Pancreas (tissue), 10 donors: ENCODE results near the gene ETS1. TPM values are rescaled to one million over a fixed set of nuclear protein-coding genes. Genes with fewer than 3 reads are reported as not detected.
A peak's percentile ranks its signal among the peaks of the same experiment; 100 is the strongest.

Experiments
- ATAC-seq, 4 donors: fragments of 200-7000 bp; cut with Tn5 transposase; one replicate each; pipeline versions ENCODE4 v1.8.0 to v1.9.1; 2020; ENCODE audit warnings: mild to moderate bottlenecking in 4 of 4, moderate library complexity in 4 of 4
- DNase-seq, 6 donors: peaks; one replicate each; pipeline ENCODE4 v3.0.0-alpha.2; 2020
- FAIRE-seq: peaks from 2 replicates; lab custom pipeline; 2012; peaks lifted over from hg19 to GRCh38; lab: Jason Lieb, UNC
- H3K27ac ChIP-seq, 4 donors: fragments of 200-600 bp; sonication (generic); 1 replicate in 3 of 4; 2 replicates in 1 of 4; pipeline versions ENCODE4 v1.5.0 to v1.8.0; 2020
- H3K27me3 ChIP-seq, 4 donors: fragments of 200-600 bp; one replicate each; pipeline ENCODE4 v1.8.0; 2021
- H3K36me3 ChIP-seq, 3 donors: fragments of 200-600 bp; sonication (generic) in 1 of 3; one replicate each; pipeline versions ENCODE4 v1.5.0 to v1.8.0; 2020 to 2021
- H3K4me1 ChIP-seq, 3 donors: fragments of 200-600 bp; one replicate each; pipeline ENCODE4 v1.8.0; 2021
- H3K4me3 ChIP-seq, 4 donors: fragments of 200-600 bp; sonication (generic) in 2 of 4; one replicate each; pipeline versions ENCODE4 v1.5.0 to v1.8.0; 2020 to 2021
- H3K9me3 ChIP-seq, 4 donors: fragments of 200-600 bp; one replicate each; pipeline ENCODE4 v1.8.0; 2021
- WGBS, 2 donors: extraction: QIAGEN DNeasy Blood & Tissue Kit; methylation state at CpG; one replicate each; pipeline ENCODE4 v1.1.7; 2013; 5-methylcytosine and 5-hydroxymethylcytosine counted together
- intact Hi-C, 3 donors: fragments of 100-400 bp; cut with DNase I; formaldehyde crosslinking; loops; one replicate each; pipeline versions ENCODE4 v1.11.1 to v1.14.2; 2022
- polyA plus RNA-seq, 2 donors: library from polyadenylated mRNA; stranded (reverse); fragments of 200-250 nt; gene quantifications; one replicate each; pipeline ENCODE4 v1.2.3, GENCODE V29; 2013
- total RNA-seq, 6 donors: library from RNA; stranded (reverse); fragmentation: NEBNext Ultra II Directional in 4 of 6; extraction: Animal tissue kit (Norgen Biotek cat#: 25700) in 4 of 6; gene quantifications; one replicate each; pipeline versions ENCODE4 v1.2.1 to v1.2.4, GENCODE V29; 2021 to 2023
- TF ChIP-seq, protein P1 (sequence below), 4 donors: fragments of 200-600 bp; sonication (generic) in 3 of 4; IDR thresholded peaks; one replicate each; pipeline versions ENCODE4 v1.5.0 to v1.8.0; 2021; ENCODE audit warnings: antibody characterized with exemption in 4 of 4
- donor health status: healthy with polysubstance abuse.
- donor health status: DM: no; HTN: no; CAD: no; lungs with moderate emphysema.
- donor health status: DM: no; HTN: no; CAD: no.
- donor health status: control.
- donor health status: control.
- donor health status: Bipolar disorder and iron deficiency.
- donor health status: DM: yes; HTN: yes; CAD: no.
- donor health status: DM: no; HTN: no; CAD: no.
- donor health status: DM: no; HTN: no; CAD: no.
- donor health status: DM: yes; HTN: yes; CAD: no.

Gene ETS1
- total and polyA plus RNA-seq, 8 donors, result 5.4 to 26.6 (median 13.0) TPM

DNA sequence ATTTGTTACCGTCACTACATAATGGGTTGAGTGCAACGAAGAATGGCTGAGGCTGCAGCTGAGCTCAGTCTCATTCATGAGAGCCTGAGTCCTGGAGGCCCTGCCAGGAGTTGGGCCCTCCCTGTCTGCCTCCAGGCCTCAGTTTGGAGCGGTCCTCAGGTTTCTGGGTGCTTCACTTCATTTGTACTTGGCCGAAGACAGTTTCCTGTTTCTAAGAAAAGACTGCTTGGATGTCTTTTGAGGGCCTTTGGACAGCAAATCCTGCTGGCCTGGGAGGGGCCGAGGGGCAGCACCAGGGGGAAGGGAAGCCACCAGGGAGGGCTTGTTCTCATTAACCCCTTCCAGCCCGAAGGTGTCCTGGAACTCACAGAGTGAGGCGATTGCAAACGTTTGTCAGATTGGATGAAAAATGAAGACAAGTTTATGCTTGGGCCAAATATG is 163.1 kb downstream of the ETS1 start:
- Histone ChIP-seq H3K36me3 (no peaks in the 10 kb centered on the region), H3K27me3 (no peaks in the 10 kb centered on the region), H3K4me3 (no peak overlapping the region), H3K4me1 (peaks cover 0 to 16% (median 0%) of the 10 kb centered on the region in 3 donors), H3K9me3 (no peaks in the 10 kb centered on the region), H3K27ac (peak overlapping the region in 1 of 4 donors; percentile 45)
- FAIRE-seq (no peak), ATAC-seq (peak in 1 of 4 donors; percentile 27), DNase-seq (peak in 1 of 6 donors; percentile 10)
- intact Hi-C loops, result no loop called here
- TF ChIP-seq, protein P1, sequence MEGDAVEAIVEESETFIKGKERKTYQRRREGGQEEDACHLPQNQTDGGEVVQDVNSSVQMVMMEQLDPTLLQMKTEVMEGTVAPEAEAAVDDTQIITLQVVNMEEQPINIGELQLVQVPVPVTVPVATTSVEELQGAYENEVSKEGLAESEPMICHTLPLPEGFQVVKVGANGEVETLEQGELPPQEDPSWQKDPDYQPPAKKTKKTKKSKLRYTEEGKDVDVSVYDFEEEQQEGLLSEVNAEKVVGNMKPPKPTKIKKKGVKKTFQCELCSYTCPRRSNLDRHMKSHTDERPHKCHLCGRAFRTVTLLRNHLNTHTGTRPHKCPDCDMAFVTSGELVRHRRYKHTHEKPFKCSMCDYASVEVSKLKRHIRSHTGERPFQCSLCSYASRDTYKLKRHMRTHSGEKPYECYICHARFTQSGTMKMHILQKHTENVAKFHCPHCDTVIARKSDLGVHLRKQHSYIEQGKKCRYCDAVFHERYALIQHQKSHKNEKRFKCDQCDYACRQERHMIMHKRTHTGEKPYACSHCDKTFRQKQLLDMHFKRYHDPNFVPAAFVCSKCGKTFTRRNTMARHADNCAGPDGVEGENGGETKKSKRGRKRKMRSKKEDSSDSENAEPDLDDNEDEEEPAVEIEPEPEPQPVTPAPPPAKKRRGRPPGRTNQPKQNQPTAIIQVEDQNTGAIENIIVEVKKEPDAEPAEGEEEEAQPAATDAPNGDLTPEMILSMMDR (IDR thresholded peaks at IDR 0.05), result no peak
- 53 to 57% methylated on average over 8 of the region's 8 CpGs for WGBS, 2 donors

DNA sequence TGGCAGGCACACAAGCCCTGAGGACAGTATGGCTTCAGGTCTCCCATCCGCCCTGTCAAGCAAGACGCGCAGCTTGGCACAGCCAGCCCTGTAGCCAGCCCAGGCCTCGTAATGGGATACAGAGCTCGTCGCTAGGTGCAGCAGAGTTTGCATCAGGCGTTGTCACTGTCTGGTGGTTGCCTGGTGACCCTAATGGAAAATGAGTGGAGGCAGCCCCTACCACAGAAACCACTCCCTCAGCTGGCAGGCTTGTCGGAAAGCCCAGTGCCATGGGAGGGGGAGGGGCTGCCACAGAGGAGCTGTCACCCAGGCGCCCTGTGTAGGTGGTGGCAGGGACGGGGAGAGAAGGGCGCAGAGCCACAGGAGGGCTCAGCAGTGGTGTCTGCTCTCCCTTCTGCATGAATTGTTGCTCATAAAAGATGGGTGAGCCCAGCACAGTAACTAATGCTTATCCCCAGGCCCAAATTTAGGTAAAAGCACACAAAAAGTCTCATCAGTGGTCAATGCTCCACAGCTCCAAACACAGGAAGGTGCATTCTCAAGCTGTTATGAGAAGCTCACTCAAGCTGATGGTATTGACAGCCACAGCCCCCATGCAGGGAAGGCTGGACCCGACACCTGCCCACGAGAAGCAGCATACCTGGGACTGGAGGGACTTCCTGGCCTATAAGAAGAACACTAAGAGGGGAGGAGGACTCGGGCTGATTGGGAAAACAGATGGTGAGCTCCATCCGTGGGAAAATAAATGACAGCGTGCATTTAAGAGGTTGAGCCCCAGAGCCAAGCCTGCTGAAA is 164.6 kb downstream of the ETS1 start:
- 84 to 88% methylated on average over 16 of the region's 16 CpGs for WGBS, 2 donors
- intact Hi-C loops, result no loop called here
- Histone ChIP-seq H3K36me3 (no peaks in the 10 kb centered on the region), H3K9me3 (no peaks in the 10 kb centered on the region), H3K4me3 (no peak overlapping the region), H3K27ac (peak overlapping the region in 1 of 4 donors; percentile 8), H3K4me1 (peaks cover 0 to 16% (median 0%) of the 10 kb centered on the region in 3 donors), H3K27me3 (no peaks in the 10 kb centered on the region)
- TF ChIP-seq, protein P1 (IDR thresholded peaks at IDR 0.05), result no peak
- ATAC-seq, result peak in 3 of 4 donors; percentile 34 to 83 (median 74)
- DNase-seq, result peak in 4 of 6 donors; percentile 10 to 53 (median 36)
- FAIRE-seq, result no peak

DNA sequence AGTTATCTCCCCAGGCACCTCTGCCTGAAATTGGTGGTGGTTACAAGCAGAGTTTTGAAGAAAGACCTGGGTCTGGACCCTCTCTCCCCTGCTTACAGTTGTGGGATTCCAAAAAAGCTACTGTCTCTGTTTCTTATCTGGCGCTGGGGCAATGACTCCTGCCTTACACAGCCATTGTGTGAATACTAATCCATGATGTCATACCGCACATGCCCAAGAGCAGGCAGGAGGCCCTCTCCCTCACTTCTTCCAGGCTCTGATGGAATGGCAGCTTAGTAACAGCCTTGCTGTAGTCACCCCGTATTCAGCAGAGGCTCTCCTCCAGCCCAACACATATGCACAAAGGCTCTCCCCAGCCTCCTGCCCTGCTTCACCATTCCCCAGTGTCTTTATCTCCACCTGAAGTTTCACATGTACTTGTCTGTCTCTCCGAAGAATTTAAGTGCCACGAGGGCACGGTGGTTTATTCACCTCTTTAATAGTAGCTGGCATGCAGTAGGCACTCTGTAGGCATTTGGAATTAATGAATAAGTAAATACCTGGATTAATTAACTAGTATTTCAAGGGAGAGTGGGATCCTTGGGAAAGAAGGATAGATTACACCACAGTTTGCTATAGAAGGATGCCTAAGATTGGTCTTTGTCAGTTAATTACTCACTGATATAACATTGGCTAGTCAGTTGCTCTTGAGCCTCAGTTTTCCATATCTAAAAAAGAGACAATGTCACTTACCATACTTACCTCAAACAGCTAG is 165.6 kb downstream of the ETS1 start:
- Histone ChIP-seq H3K27ac (no peak overlapping the region), H3K9me3 (no peaks in the 10 kb centered on the region), H3K27me3 (no peaks in the 10 kb centered on the region), H3K36me3 (no peaks in the 10 kb centered on the region), H3K4me1 (peaks cover 0 to 16% (median 0%) of the 10 kb centered on the region in 3 donors), H3K4me3 (no peak overlapping the region)
- FAIRE-seq, result no peak
- WGBS, 2 donors, result 76 to 79% methylated on average over 6 of the region's 6 CpGs
- no peak for DNase-seq
- no peak for ATAC-seq
- intact Hi-C loops, result no loop called here
- TF ChIP-seq, protein P1 (IDR thresholded peaks at IDR 0.05), result no peak

DNA sequence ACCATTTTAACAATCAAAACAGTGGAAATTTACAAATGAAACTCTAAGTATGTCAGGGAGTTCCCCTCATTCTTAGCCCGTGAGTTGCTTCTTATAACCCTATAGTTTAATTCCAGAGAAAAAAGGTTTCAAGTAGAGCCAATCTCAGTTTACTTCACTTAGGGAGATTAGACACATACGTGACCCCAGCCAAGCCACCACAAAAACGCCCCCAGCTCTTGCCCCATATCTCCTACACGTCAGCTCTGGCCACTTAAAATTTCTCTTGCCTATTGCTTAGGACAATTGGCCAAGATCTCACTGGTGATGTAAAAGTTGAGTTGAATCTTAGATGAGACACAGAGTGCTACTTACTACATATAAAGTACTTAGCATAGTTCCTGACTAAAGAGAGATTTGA is 166.4 kb downstream of the ETS1 start:
- peaks cover 0 to 16% (median 0%) of the 10 kb centered on the region in 3 donors for H3K4me1 ChIP-seq
- FAIRE-seq, result no peak
- WGBS, 2 donors, result 74 to 81% methylated on average over 4 of the region's 4 CpGs
- H3K27me3 ChIP-seq, result no peaks in the 10 kb centered on the region
- no peaks in the 10 kb centered on the region for H3K9me3 ChIP-seq
- DNase-seq, result no peak
- no peak overlapping the region for H3K4me3 ChIP-seq
- H3K36me3 ChIP-seq, result no peaks in the 10 kb centered on the region
- intact Hi-C loops, result no loop called here
- peak in 1 of 4 donors; percentile 8 for ATAC-seq
- no peak overlapping the region for H3K27ac ChIP-seq
- TF ChIP-seq, protein P1 (IDR thresholded peaks at IDR 0.05), result no peak
